ENCODE measurements around the gene AFF4.

GRCh38 chr5:132886064-132886823 is 77.2 kb downstream of the AFF4 start:
- TF ChIP-seq CTCF (IDR thresholded peaks at IDR 0.05), result no peak
- no peak for TF ChIP-seq EZH2 (IDR thresholded peaks at IDR 0.05; ENCODE audit: borderline replicate concordance, insufficient read depth, low read depth, low read length, poor library complexity, severe bottlenecking)

Data from B cell (primary cell).